PC-3 (cell line): ENCODE data around the gene CACHD1. TPM values are rescaled to one million over a fixed set of nuclear protein-coding genes. Genes with fewer than 3 reads are reported as not detected.
A peak's percentile ranks its signal among the peaks of the same experiment; 100 is the strongest.

Experiments used
- ATAC-seq: fragments of 200-7000 bp; cut with Tn5 transposase; 2 replicates; pipeline ENCODE4 v1.9.1; 2020; ENCODE audit warnings: mild to moderate bottlenecking, moderate library complexity
- BruUV-seq: library from RNA; stranded (reverse); fragments of 400-500 nt; replicated peaks from 2 replicates; lab custom pipeline; 2021; lab: Mats Ljungman, UMichigan
- CTCF ChIA-PET: fragments of 300-600 bp; sonication (Branson Sonifier 250); formaldehyde crosslinking; loops from one replicate; lab custom pipeline; 2022; ENCODE audit warnings: antibody characterized with exemption; lab: Charles Lee
- POLR2A ChIA-PET: fragments of 300-600 bp; sonication (Branson Sonifier 250); formaldehyde crosslinking; loops from one replicate; lab custom pipeline; 2022; ENCODE audit warnings: antibody characterized with exemption; ENCODE audit not compliant: unreplicated experiment; lab: Charles Lee
- DNase-seq: peaks from one replicate; pipeline ENCODE4 v3.0.0-alpha.2; 2015
- H2AFZ ChIP-seq: fragments of 300-600 bp; sonication (generic); 2 replicates; pipeline ENCODE4 v1.6.0; 2016; ENCODE audit warnings: antibody characterized with exemption, low read length
- H3F3A ChIP-seq: fragments of 300-600 bp; sonication (generic); one replicate; pipeline ENCODE4 v1.6.0; 2017; ENCODE audit warnings: antibody characterized with exemption, low read length, control low read depth, mild to moderate bottlenecking; ENCODE audit not compliant: unreplicated experiment
- H3K27ac ChIP-seq: fragments of 300-600 bp; sonication (generic); 2 replicates; pipeline ENCODE4 v1.5.1; 2016; ENCODE audit warnings: mild to moderate bottlenecking, low read length
- H3K27me3 ChIP-seq: fragments of 300-600 bp; sonication (generic); 2 replicates; pipeline ENCODE4 v1.6.1; 2016; ENCODE audit warnings: low read length, mixed read lengths
- H3K36me3 ChIP-seq: fragments of 300-600 bp; sonication (generic); 2 replicates; pipeline ENCODE4 v1.6.1; 2016; ENCODE audit warnings: low read depth, mixed run types, low read length, mixed read lengths
- H3K4me1 ChIP-seq: fragments of 300-600 bp; sonication (generic); 2 replicates; pipeline ENCODE4 v1.5.1; 2016; ENCODE audit warnings: low read length; ENCODE audit not compliant: insufficient read depth
- H3K4me2 ChIP-seq: fragments of 300-600 bp; sonication (generic); 2 replicates; pipeline ENCODE4 v1.6.0; 2016; ENCODE audit warnings: low read length
- H3K4me3 ChIP-seq: fragments of 300-600 bp; sonication (generic); 2 replicates; pipeline ENCODE4 v1.5.1; 2016; ENCODE audit warnings: mild to moderate bottlenecking, low read length, mixed read lengths
- H3K79me2 ChIP-seq: fragments of 300-600 bp; sonication (generic); 2 replicates; pipeline ENCODE4 v1.6.1; 2017; ENCODE audit warnings: low read length, mixed read lengths
- H3K9ac ChIP-seq: fragments of 300-600 bp; sonication (generic); 2 replicates; pipeline ENCODE4 v1.6.0; 2016; ENCODE audit warnings: mild to moderate bottlenecking, low read length
- H3K9me2 ChIP-seq: fragments of 300-600 bp; sonication (generic); replicated peaks from 2 replicates; pipeline ENCODE4 v1.6.1; 2016; ENCODE audit warnings: mixed run types, low read length, mixed read lengths
- H3K9me3 ChIP-seq: fragments of 300-600 bp; sonication (generic); 2 replicates; pipeline ENCODE4 v1.6.1; 2016; ENCODE audit warnings: low read length, mixed read lengths
- H4K20me1 ChIP-seq: fragments of 300-600 bp; sonication (generic); 2 replicates; pipeline ENCODE4 v1.6.1; 2016; ENCODE audit warnings: low read length, mixed read lengths
- EZH2 ChIP-seq: fragments of 300-600 bp; sonication (generic); IDR thresholded peaks from one replicate; pipeline ENCODE4 v1.6.1; 2017; ENCODE audit warnings: antibody characterized with exemption, mild to moderate bottlenecking, low read length; ENCODE audit not compliant: unreplicated experiment
- EZH2phosphoT487 ChIP-seq: fragments of 300-600 bp; sonication (generic); IDR thresholded peaks from 2 replicates; pipeline ENCODE4 v1.6.1; 2018; ENCODE audit warnings: mild to moderate bottlenecking, antibody characterized with exemption, low read length, borderline replicate concordance
- intact Hi-C: fragments of 100-400 bp; cut with micrococcal nuclease; formaldehyde crosslinking; loops from 2 replicates; pipeline ENCODE4 v1.9.0; 2023
- total RNA-seq: library from RNA; depleted of rRNA; stranded (reverse); fragments of >200 nt; gene quantifications from 2 replicates; pipeline ENCODE4 v1.2.3, GENCODE V29; 2014
- TF ChIP-seq, protein P1 (sequence below): fragments of 300-600 bp; sonication (generic); conservative IDR thresholded peaks from 2 replicates; pipeline ENCODE4 v1.5.1; 2017; ENCODE audit warnings: antibody characterized with exemption, low read depth, mild to moderate bottlenecking, low read length

CACHD1 gene
- total RNA-seq, 1 experiment from 2014 or later: 6.6 TPM

DNA sequence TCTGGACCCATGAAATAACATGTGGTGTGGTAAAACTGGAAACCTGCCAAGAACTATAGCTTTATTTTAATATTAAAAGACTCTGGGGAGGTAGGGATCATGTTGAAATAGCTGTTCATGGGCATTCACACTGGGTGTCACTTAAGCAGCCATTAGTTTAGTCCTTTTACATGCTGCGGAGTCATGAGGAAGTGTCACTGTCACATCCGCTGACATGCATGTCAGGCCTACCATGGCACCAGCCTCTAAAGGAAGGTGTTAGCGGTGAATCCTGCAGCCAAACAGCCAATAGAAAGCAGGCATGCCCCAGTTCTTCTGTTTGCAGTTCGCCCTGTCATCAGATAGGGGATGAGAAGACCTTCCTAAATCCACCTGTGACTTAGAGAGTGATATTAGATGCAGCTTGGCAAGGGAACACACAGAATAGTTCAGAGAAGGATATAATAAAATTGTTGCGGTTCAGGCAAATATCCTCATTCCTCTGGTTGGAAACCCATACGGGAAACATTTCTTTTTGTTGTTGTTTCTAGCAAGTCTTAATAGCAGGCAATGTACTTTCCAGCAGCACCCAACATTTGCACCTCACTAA, 100.4 kb downstream of the CACHD1 start:
- no peak overlapping the region for H3K4me2 ChIP-seq
- DNase-seq (no peak), ATAC-seq (no peak)
- TF ChIP-seq, protein P1, sequence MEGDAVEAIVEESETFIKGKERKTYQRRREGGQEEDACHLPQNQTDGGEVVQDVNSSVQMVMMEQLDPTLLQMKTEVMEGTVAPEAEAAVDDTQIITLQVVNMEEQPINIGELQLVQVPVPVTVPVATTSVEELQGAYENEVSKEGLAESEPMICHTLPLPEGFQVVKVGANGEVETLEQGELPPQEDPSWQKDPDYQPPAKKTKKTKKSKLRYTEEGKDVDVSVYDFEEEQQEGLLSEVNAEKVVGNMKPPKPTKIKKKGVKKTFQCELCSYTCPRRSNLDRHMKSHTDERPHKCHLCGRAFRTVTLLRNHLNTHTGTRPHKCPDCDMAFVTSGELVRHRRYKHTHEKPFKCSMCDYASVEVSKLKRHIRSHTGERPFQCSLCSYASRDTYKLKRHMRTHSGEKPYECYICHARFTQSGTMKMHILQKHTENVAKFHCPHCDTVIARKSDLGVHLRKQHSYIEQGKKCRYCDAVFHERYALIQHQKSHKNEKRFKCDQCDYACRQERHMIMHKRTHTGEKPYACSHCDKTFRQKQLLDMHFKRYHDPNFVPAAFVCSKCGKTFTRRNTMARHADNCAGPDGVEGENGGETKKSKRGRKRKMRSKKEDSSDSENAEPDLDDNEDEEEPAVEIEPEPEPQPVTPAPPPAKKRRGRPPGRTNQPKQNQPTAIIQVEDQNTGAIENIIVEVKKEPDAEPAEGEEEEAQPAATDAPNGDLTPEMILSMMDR: no peak
- TF ChIP-seq EZH2phosphoT487 (no peak), EZH2 (no peak)
- H4K20me1 ChIP-seq: no peaks in the 10 kb centered on the region
- intact Hi-C loops: no loop called here
- no peaks in the 10 kb centered on the region for H3K79me2 ChIP-seq
- no peaks in the 10 kb centered on the region for H3K9me2 ChIP-seq
- H3F3A ChIP-seq: no peaks in the 10 kb centered on the region
- H3K27me3 ChIP-seq: no peaks in the 10 kb centered on the region
- H3K4me3 ChIP-seq: no peak overlapping the region
- BruUV-seq: no TSS peak
- no peaks in the 10 kb centered on the region for H3K36me3 ChIP-seq
- ChIA-PET POLR2A (no interaction called here), CTCF (no interaction called here)
- no peaks in the 10 kb centered on the region for H3K4me1 ChIP-seq
- no peak overlapping the region for H3K9ac ChIP-seq
- H3K27ac ChIP-seq: no peak overlapping the region
- no peaks in the 10 kb centered on the region for H3K9me3 ChIP-seq
- H2AFZ ChIP-seq: no peak overlapping the region

- intact Hi-C loops: no loop called here
- BruUV-seq: no TSS peak
- Histone ChIP-seq H3K79me2 (no peaks in the 10 kb centered on the region), H3K4me2 (no peak overlapping the region), H3F3A (no peaks in the 10 kb centered on the region), H3K4me1 (no peaks in the 10 kb centered on the region), H2AFZ (no peak overlapping the region), H3K9me2 (no peaks in the 10 kb centered on the region), H3K9ac (no peak overlapping the region), H3K4me3 (no peak overlapping the region), H3K27ac (no peak overlapping the region), H4K20me1 (no peaks in the 10 kb centered on the region), H3K36me3 (no peaks in the 10 kb centered on the region), H3K27me3 (no peaks in the 10 kb centered on the region), H3K9me3 (no peaks in the 10 kb centered on the region)
- ATAC-seq (no peak), DNase-seq (no peak)
- ChIA-PET POLR2A (no interaction called here), CTCF (no interaction called here)
- no peak for TF ChIP-seq EZH2phosphoT487
- TF ChIP-seq, protein P1: no peak
- no peak for TF ChIP-seq EZH2
Observed at GRCh38 chr1:64572222-64572900, 102.4 kb downstream of the CACHD1 start.

GRCh38 chr1:64574301-64574700, 104.4 kb downstream of the CACHD1 start:
- Histone ChIP-seq H2AFZ (no peak overlapping the region), H3K36me3 (no peaks in the 10 kb centered on the region), H3K4me2 (no peak overlapping the region), H4K20me1 (no peaks in the 10 kb centered on the region), H3K79me2 (no peaks in the 10 kb centered on the region), H3K9me3 (no peaks in the 10 kb centered on the region), H3K9ac (no peak overlapping the region), H3K4me1 (no peaks in the 10 kb centered on the region), H3K4me3 (no peak overlapping the region), H3F3A (no peaks in the 10 kb centered on the region), H3K27me3 (no peaks in the 10 kb centered on the region), H3K27ac (no peak overlapping the region), H3K9me2 (no peaks in the 10 kb centered on the region)
- no peak for ATAC-seq
- ChIA-PET POLR2A (no interaction called here), CTCF (no interaction called here)
- BruUV-seq: no TSS peak
- TF ChIP-seq, protein P1: no peak
- TF ChIP-seq EZH2 (no peak), EZH2phosphoT487 (no peak)
- intact Hi-C loops: no loop called here
- peak; percentile 17 for DNase-seq
